GM23338 (cell line): ENCODE results near the gene GRID1. TPM values are rescaled to one million over a fixed set of nuclear protein-coding genes. Genes with fewer than 3 reads are reported as not detected.

Experiments
- ATAC-seq: fragments of 200-7000 bp; cut with Tn5 transposase; 3 replicates; pipeline ENCODE4 v1.9.1; 2020
- DNase-seq: peaks from one replicate; pipeline ENCODE4 v3.0.0-alpha.2; 2015; ENCODE audit warnings: low spot score
- H2AFZ ChIP-seq: fragments of 200-600 bp; sonication (generic); 2 replicates; pipeline ENCODE4 v1.8.0; 2016; ENCODE audit warnings: antibody characterized with exemption, mild to moderate bottlenecking, moderate library complexity
- H3F3A ChIP-seq: fragments of 200-600 bp; sonication (generic); replicated peaks from 2 replicates; pipeline ENCODE4 v1.8.0; 2017; ENCODE audit warnings: antibody characterized with exemption, mixed run types, low read depth
- H3K27ac ChIP-seq: fragments of 200-600 bp; sonication (generic); 2 replicates; pipeline ENCODE4 v1.6.1; 2016; ENCODE audit warnings: low read depth
- H3K27me3 ChIP-seq: fragments of 200-600 bp; sonication (generic); 2 replicates; pipeline ENCODE4 v1.8.0; 2016; ENCODE audit warnings: mild to moderate bottlenecking, mixed run types, moderate library complexity; ENCODE audit not compliant: insufficient read depth
- H3K36me3 ChIP-seq: fragments of 200-600 bp; sonication (generic); 2 replicates; pipeline ENCODE4 v1.8.0; 2016; ENCODE audit warnings: mild to moderate bottlenecking; ENCODE audit not compliant: insufficient read depth
- H3K4me1 ChIP-seq: fragments of 200-600 bp; sonication (generic); 2 replicates; pipeline ENCODE4 v1.8.0; 2016; ENCODE audit warnings: mild to moderate bottlenecking, moderate library complexity; ENCODE audit not compliant: insufficient read depth
- H3K4me2 ChIP-seq: fragments of 200-600 bp; sonication (generic); 2 replicates; pipeline ENCODE4 v1.7.1; 2017; ENCODE audit warnings: mixed run types
- H3K4me3 ChIP-seq: fragments of 200-600 bp; sonication (generic); 2 replicates; pipeline ENCODE4 v1.6.1; 2016; ENCODE audit warnings: mixed run types
- H3K79me2 ChIP-seq: fragments of 200-600 bp; sonication (generic); replicated peaks from 2 replicates; pipeline ENCODE4 v1.8.0; 2017; ENCODE audit warnings: mild to moderate bottlenecking; ENCODE audit not compliant: insufficient read depth
- H3K9me2 ChIP-seq: fragments of 200-600 bp; sonication (generic); 2 replicates; pipeline ENCODE4 v1.8.0; 2017; ENCODE audit not compliant: insufficient read depth
- H4K20me1 ChIP-seq: fragments of 200-600 bp; sonication (generic); replicated peaks from 2 replicates; pipeline ENCODE4 v1.8.0; 2017; ENCODE audit warnings: mild to moderate bottlenecking; ENCODE audit not compliant: insufficient read depth
- H3K27ac Mint-ChIP-seq: 2 replicates; pipeline ENCODE4 v1.8.0; 2020; ENCODE audit warnings: inconsistent platforms, mild to moderate bottlenecking, moderate library complexity, mixed read lengths
- H3K27me3 Mint-ChIP-seq: 3 replicates; pipeline ENCODE4 v1.8.0; 2022; ENCODE audit warnings: low read depth, mild to moderate bottlenecking, moderate library complexity, mixed read lengths, inconsistent platforms; ENCODE audit not compliant: insufficient read depth, poor library complexity
- H3K36me3 Mint-ChIP-seq: 3 replicates; pipeline ENCODE4 v1.8.0; 2021; ENCODE audit warnings: low read depth, mild to moderate bottlenecking, inconsistent platforms, moderate library complexity, mixed read lengths
- H3K4me1 Mint-ChIP-seq: 3 replicates; pipeline ENCODE4 v1.8.0; 2020; ENCODE audit warnings: mild to moderate bottlenecking, inconsistent platforms, mixed read lengths
- H3K4me3 Mint-ChIP-seq: 3 replicates; pipeline ENCODE4 v1.8.0; 2021; ENCODE audit warnings: moderate library complexity, mild to moderate bottlenecking, inconsistent platforms, mixed read lengths
- H3K9me3 Mint-ChIP-seq: 3 replicates; pipeline ENCODE4 v1.8.0; 2020; ENCODE audit warnings: moderate library complexity, mild to moderate bottlenecking, inconsistent platforms, mixed read lengths
- CREB1 ChIP-seq: fragments of 250-450 bp; sonication (Bioruptor Pico); IDR thresholded peaks from 2 replicates; pipeline ENCODE4 v1.5.0; 2020; ENCODE audit warnings: low read depth, mild to moderate bottlenecking, moderate library complexity
- CTCF ChIP-seq, 2 experiments: fragments of 200-600 bp in 1 of 2; sonication (generic) in 1 of 2; conservative IDR thresholded peaks; 2 replicates each; pipeline versions ENCODE4 v1.5.1 to v1.6.1; 2016 to 2017; ENCODE audit warnings: antibody characterized with exemption in 2 of 2, low read depth in 2 of 2, mild to moderate bottlenecking in 2 of 2, moderate library complexity in 1 of 2
- ETS1 ChIP-seq: IDR thresholded peaks from 2 replicates; pipeline ENCODE4 v1.6.1; 2016; ENCODE audit warnings: antibody characterized with exemption
- EZH2 ChIP-seq: fragments of 200-600 bp; sonication (generic); IDR thresholded peaks from one replicate; pipeline ENCODE4 v1.8.0; 2017; ENCODE audit warnings: antibody characterized with exemption, mild to moderate bottlenecking, low read depth; ENCODE audit not compliant: unreplicated experiment
- EZH2phosphoT487 ChIP-seq: fragments of 200-600 bp; sonication (generic); IDR thresholded peaks from one replicate; pipeline ENCODE4 v1.8.1; 2018; ENCODE audit warnings: antibody characterized with exemption; ENCODE audit not compliant: unreplicated experiment
- JUNB ChIP-seq: IDR thresholded peaks from one replicate; pipeline ENCODE4 v1.6.1; 2016; ENCODE audit warnings: antibody characterized with exemption; ENCODE audit not compliant: unreplicated experiment
- NANOG ChIP-seq: IDR thresholded peaks from 2 replicates; pipeline ENCODE4 v1.6.1; 2016; ENCODE audit warnings: antibody characterized with exemption, borderline replicate concordance
- POLR2AphosphoS5 ChIP-seq: IDR thresholded peaks from 2 replicates; pipeline ENCODE4 v1.6.1; 2016; ENCODE audit warnings: antibody characterized with exemption, low read depth
- REST ChIP-seq: IDR thresholded peaks from one replicate; pipeline ENCODE4 v1.6.1; 2018; ENCODE audit warnings: antibody characterized with exemption; ENCODE audit not compliant: unreplicated experiment
- STAT1 ChIP-seq: IDR thresholded peaks from one replicate; pipeline ENCODE4 v1.6.1; 2016; ENCODE audit warnings: antibody characterized with exemption; ENCODE audit not compliant: unreplicated experiment
- ZNF114 ChIP-seq: fragments of 250-450 bp; sonication (Bioruptor Pico); IDR thresholded peaks from 2 replicates; pipeline ENCODE4 v1.5.0; 2020; ENCODE audit warnings: mild to moderate bottlenecking, moderate library complexity
- ZNF331 ChIP-seq: fragments of 250-450 bp; sonication (Bioruptor Pico); IDR thresholded peaks from 2 replicates; pipeline ENCODE4 v1.5.0; 2020; ENCODE audit warnings: low read depth, mild to moderate bottlenecking, moderate library complexity
- polyA plus RNA-seq: library from polyadenylated mRNA; unstranded; fragments of >200 nt; fragmentation: Nextera tagmentation; extraction: Ambion mirVana; gene quantifications from 2 replicates; pipeline ENCODE4 v1.2.1, GENCODE V29; 2016
- total RNA-seq: library from RNA; depleted of rRNA; stranded (reverse); fragments of >200 nt; shearing (Covaris generic); gene quantifications from 2 replicates; pipeline ENCODE4 v1.2.3, GENCODE V29; 2014

The GRID1 gene
- total and polyA plus RNA-seq, 2 experiments from 2014 or later: 0.14 to 0.15 TPM

GRCh38 chr10:86245015-86245394 is 121.6 kb downstream of the GRID1 start:
- no peak overlapping the region for H3K4me2 ChIP-seq
- no peaks in the 10 kb centered on the region for H3K9me2 ChIP-seq
- no peaks in the 10 kb centered on the region for H3K27me3 ChIP-seq
- H4K20me1 ChIP-seq: no peaks in the 10 kb centered on the region
- no peaks in the 10 kb centered on the region for H3K4me1 Mint-ChIP-seq
- H2AFZ ChIP-seq: no peak overlapping the region
- H3F3A ChIP-seq: no peaks in the 10 kb centered on the region
- peaks cover 7% of the 10 kb centered on the region for H3K27me3 Mint-ChIP-seq
- H3K79me2 ChIP-seq: no peaks in the 10 kb centered on the region
- no peak for DNase-seq
- H3K9me3 Mint-ChIP-seq: peaks cover 17% of the 10 kb centered on the region
- H3K4me3 Mint-ChIP-seq: no peak overlapping the region
- no peak overlapping the region for H3K27ac Mint-ChIP-seq
- no peaks in the 10 kb centered on the region for H3K36me3 ChIP-seq
- H3K27ac ChIP-seq: no peak overlapping the region
- peaks cover 1% of the 10 kb centered on the region; the same call in 1 of the 3 replicates for H3K36me3 Mint-ChIP-seq
- ATAC-seq: no peak
- H3K4me3 ChIP-seq: no peak overlapping the region
- no peak for TF ChIP-seq ZNF114 (CRISPR knock-in tag)
- no peak for TF ChIP-seq STAT1
- no peak for TF ChIP-seq CREB1 (CRISPR knock-in tag)
- TF ChIP-seq JUNB: no peak
- TF ChIP-seq ZNF331: no peak
- no peak for TF ChIP-seq REST
- H3K4me1 ChIP-seq: no peaks in the 10 kb centered on the region

- Histone ChIP-seq H3K36me3 (no peaks in the 10 kb centered on the region), H3K9me2 (no peaks in the 10 kb centered on the region), H3K4me3 (no peak overlapping the region), H3K27me3 (no peaks in the 10 kb centered on the region), H4K20me1 (no peaks in the 10 kb centered on the region), H3K79me2 (no peaks in the 10 kb centered on the region), H3K4me1 (no peaks in the 10 kb centered on the region), H2AFZ (no peak overlapping the region), H3F3A (no peaks in the 10 kb centered on the region), H3K4me2 (no peak overlapping the region), H3K27ac (no peak overlapping the region)
- H3K27me3 Mint-ChIP-seq: peaks cover 7% of the 10 kb centered on the region
- no peaks in the 10 kb centered on the region for H3K4me1 Mint-ChIP-seq
- H3K36me3 Mint-ChIP-seq: peaks cover 3% of the 10 kb centered on the region; the same call in 2 of the 3 replicates
- H3K4me3 Mint-ChIP-seq: no peak overlapping the region
- no peak overlapping the region for H3K27ac Mint-ChIP-seq
- DNase-seq (no peak), ATAC-seq (peak; percentile 45; the same call in 2 of the 3 replicates)
- peaks cover 17% of the 10 kb centered on the region for H3K9me3 Mint-ChIP-seq
- no peak for TF ChIP-seq REST
- TF ChIP-seq NANOG: no peak
- TF ChIP-seq ZNF331: no peak
- no peak for TF ChIP-seq ZNF114 (CRISPR knock-in tag)
- TF ChIP-seq POLR2AphosphoS5: no peak
- TF ChIP-seq EZH2phosphoT487: no peak
- no peak for TF ChIP-seq EZH2
- TF ChIP-seq ETS1: no peak
- no peak for TF ChIP-seq CREB1 (CRISPR knock-in tag)
- no peak for TF ChIP-seq STAT1
- TF ChIP-seq JUNB: no peak
- no peak for TF ChIP-seq CTCF (conservative IDR thresholded peaks at IDR 0.05; ENCODE audit: low read depth in 2 of 2)
Observed at GRCh38 chr10:86244297-86245014, 122.1 kb downstream of the GRID1 start.
